ENCODE results near the gene AIFM3.

- TF ChIP-seq NR3C1 (CRISPR knock-in tag; conservative IDR thresholded peaks at IDR 0.05; ENCODE audit: low read depth) (no peak), CTCF (IDR thresholded peaks at IDR 0.05) (no peak), ZNF263 (CRISPR knock-in tag; IDR thresholded peaks at IDR 0.05; ENCODE audit: low read depth) (no peak)
Measured at GRCh38 chr22:20974336-20974955, 7.4 kb downstream of the AIFM3 start.

All from WTC11 (cell line).